Uterus (tissue), 2 donors: ENCODE measurements around the gene CST1.
"Not testable (repeated sequence)": the region's sequence is repeated elsewhere in the genome, so short reads cannot be mapped to it uniquely, and the experiment has no call there.

ENCODE experiments used
- CTCF ChIP-seq, 4 experiments: fragments of 200-600 bp in 2 of 4; fragments of 450-650 bp in 2 of 4; sonication (generic) in 2 of 4; IDR thresholded peaks; one replicate each; pipeline ENCODE4 v1.5.1; 2016 to 2019; ENCODE audit warnings: antibody characterized with exemption in 4 of 4, mild to moderate bottlenecking in 2 of 4, moderate library complexity in 1 of 4
- POLR2A ChIP-seq, 2 donors: fragments of 450-650 bp; IDR thresholded peaks; one replicate each; pipeline ENCODE4 v1.6.1; 2016; ENCODE audit warnings: antibody characterized with exemption in 2 of 2, mild to moderate bottlenecking in 1 of 2, moderate library complexity in 1 of 2

GRCh38 chr20:23777380-23777779, 26.6 kb upstream of the CST1 start:
- TF ChIP-seq CTCF, POLR2A (IDR thresholded peaks at IDR 0.05): not testable (repeated sequence)
